ENCODE results near the gene SEC16A. TPM values are rescaled to one million over a fixed set of nuclear protein-coding genes. Genes with fewer than 3 reads are reported as not detected.

Gene SEC16A
- total RNA-seq, 1 donor from 2014 or later, result 94.5 TPM

DNA sequence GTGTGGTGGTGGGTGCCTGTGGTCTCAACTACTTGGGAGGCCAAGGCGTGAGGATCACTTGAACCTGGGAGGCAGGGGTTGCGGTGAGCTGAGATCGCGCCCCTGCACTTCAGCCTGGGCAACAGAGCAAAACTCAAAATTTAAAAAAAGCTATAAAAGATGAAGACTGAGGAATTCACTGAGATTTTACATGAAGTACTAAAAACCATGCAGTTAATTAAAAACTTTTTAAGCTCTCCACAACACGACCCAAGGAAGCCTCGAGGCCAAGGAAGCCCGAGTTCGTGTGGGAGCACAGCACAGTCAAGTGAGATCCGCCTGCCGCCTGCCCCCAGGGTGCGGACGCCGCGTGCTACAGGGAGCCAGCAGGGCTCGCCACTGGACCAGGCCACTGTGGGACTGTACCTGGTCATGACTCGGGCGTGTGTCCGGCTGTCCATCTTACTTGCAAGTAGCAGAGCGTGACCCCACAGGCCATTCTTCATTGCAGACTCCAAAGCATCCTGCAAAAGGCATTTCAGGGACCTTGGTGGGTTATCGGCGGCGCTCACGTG, 22.0 kb downstream of the SEC16A start:
- no peak overlapping the region for H3K4me3 Mint-ChIP-seq (ENCODE audit: unreplicated experiment)
- peaks cover 22% of the 10 kb centered on the region for H3K36me3 Mint-ChIP-seq (ENCODE audit: low read depth, unreplicated experiment)
- Histone ChIP-seq H4K20me1 (ENCODE audit: insufficient read depth, low read length) (peaks cover 80% of the 10 kb centered on the region), H3K9ac (ENCODE audit: low read length) (no peak overlapping the region), H3K4me1 (ENCODE audit: insufficient read depth, low read length) (no peaks in the 10 kb centered on the region), H3K27me3 (ENCODE audit: insufficient read depth, low read length) (no peaks in the 10 kb centered on the region), H3K9me3 (ENCODE audit: insufficient read depth, low read depth, low read length) (no peaks in the 10 kb centered on the region), H3K4me2 (ENCODE audit: low read length) (no peak overlapping the region), H2AFZ (ENCODE audit: low read depth, low read length) (no peak overlapping the region), H3K36me3 (ENCODE audit: insufficient read depth, low read length) (peaks cover 55% of the 10 kb centered on the region), H3K4me3 (ENCODE audit: insufficient read depth, low read depth, low read length) (no peak overlapping the region), H3K79me2 (ENCODE audit: insufficient read depth, low read length) (peaks cover 34% of the 10 kb centered on the region), H3K27ac (ENCODE audit: low read depth, low read length) (no peak overlapping the region)
- H3K27me3 Mint-ChIP-seq (ENCODE audit: low read depth, unreplicated experiment), result no peaks in the 10 kb centered on the region
- no peak for TF ChIP-seq CTCF (IDR thresholded peaks at IDR 0.05; ENCODE audit: insufficient read depth, low read depth, low read length)
- TF ChIP-seq EZH2 (IDR thresholded peaks at IDR 0.05; ENCODE audit: insufficient read depth, low read length), result no peak
- no peaks in the 10 kb centered on the region for H3K4me1 Mint-ChIP-seq (ENCODE audit: low read depth, unreplicated experiment)
- FAIRE-seq (no peak), DNase-seq (ENCODE audit: low read depth) (no peak)
- H3K9me3 Mint-ChIP-seq (ENCODE audit: unreplicated experiment), result no peaks in the 10 kb centered on the region
- H3K27ac Mint-ChIP-seq (ENCODE audit: unreplicated experiment), result no peak overlapping the region

GRCh38 chr9:136459425-136459824, 23.4 kb downstream of the SEC16A start:
- FAIRE-seq (no peak), DNase-seq (ENCODE audit: low read depth) (no peak)
- no peaks in the 10 kb centered on the region for H3K4me1 Mint-ChIP-seq (ENCODE audit: low read depth, unreplicated experiment)
- H3K36me3 Mint-ChIP-seq (ENCODE audit: low read depth, unreplicated experiment), result peaks cover 26% of the 10 kb centered on the region
- Histone ChIP-seq H3K9ac (ENCODE audit: low read length) (no peak overlapping the region), H3K27me3 (ENCODE audit: insufficient read depth, low read length) (no peaks in the 10 kb centered on the region), H2AFZ (ENCODE audit: low read depth, low read length) (no peak overlapping the region), H3K9me3 (ENCODE audit: insufficient read depth, low read depth, low read length) (no peaks in the 10 kb centered on the region), H3K79me2 (ENCODE audit: insufficient read depth, low read length) (peaks cover 33% of the 10 kb centered on the region), H3K4me1 (ENCODE audit: insufficient read depth, low read length) (no peaks in the 10 kb centered on the region), H3K4me3 (ENCODE audit: insufficient read depth, low read depth, low read length) (no peak overlapping the region), H3K4me2 (ENCODE audit: low read length) (no peak overlapping the region), H4K20me1 (ENCODE audit: insufficient read depth, low read length) (peaks cover 75% of the 10 kb centered on the region), H3K36me3 (ENCODE audit: insufficient read depth, low read length) (peaks cover 48% of the 10 kb centered on the region), H3K27ac (ENCODE audit: low read depth, low read length) (no peak overlapping the region)
- no peaks in the 10 kb centered on the region for H3K9me3 Mint-ChIP-seq (ENCODE audit: unreplicated experiment)
- no peak overlapping the region for H3K27ac Mint-ChIP-seq (ENCODE audit: unreplicated experiment)
- H3K4me3 Mint-ChIP-seq (ENCODE audit: unreplicated experiment), result no peak overlapping the region
- no peaks in the 10 kb centered on the region for H3K27me3 Mint-ChIP-seq (ENCODE audit: low read depth, unreplicated experiment)
- no peak for TF ChIP-seq CTCF (IDR thresholded peaks at IDR 0.05; ENCODE audit: insufficient read depth, low read depth, low read length)
- TF ChIP-seq EZH2 (IDR thresholded peaks at IDR 0.05; ENCODE audit: insufficient read depth, low read length), result no peak

DNA sequence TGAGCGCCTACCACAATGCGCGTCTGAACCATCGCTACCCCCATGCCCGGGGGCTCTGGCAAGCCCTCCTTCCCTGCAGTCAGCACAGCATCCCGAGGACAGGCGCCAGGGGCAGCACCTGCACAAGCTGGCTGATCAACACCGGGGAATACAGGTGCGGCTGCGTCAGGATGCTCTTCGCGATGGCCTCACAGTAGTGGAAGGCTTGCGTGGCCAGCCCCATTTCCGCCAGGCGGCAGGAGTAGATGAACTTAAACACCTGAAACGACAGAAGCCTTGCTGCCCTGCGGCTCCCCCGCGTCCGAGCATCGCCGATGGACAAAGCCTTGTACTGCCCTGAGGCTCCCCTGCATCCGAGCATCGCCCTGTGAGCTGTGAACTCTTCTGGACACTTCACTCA, 25.5 kb downstream of the SEC16A start:
- no peaks in the 10 kb centered on the region for H3K4me1 ChIP-seq (ENCODE audit: insufficient read depth, low read length)
- no peak overlapping the region for H3K27ac ChIP-seq (ENCODE audit: low read depth, low read length)
- H3K4me1 Mint-ChIP-seq (ENCODE audit: low read depth, unreplicated experiment), result no peaks in the 10 kb centered on the region
- no peaks in the 10 kb centered on the region for H3K9me3 ChIP-seq (ENCODE audit: insufficient read depth, low read depth, low read length)
- H3K79me2 ChIP-seq (ENCODE audit: insufficient read depth, low read length), result peaks cover 28% of the 10 kb centered on the region
- no peaks in the 10 kb centered on the region for H3K9me3 Mint-ChIP-seq (ENCODE audit: unreplicated experiment)
- no peak for DNase-seq (ENCODE audit: low read depth)
- peaks cover 41% of the 10 kb centered on the region for H3K36me3 ChIP-seq (ENCODE audit: insufficient read depth, low read length)
- H3K36me3 Mint-ChIP-seq (ENCODE audit: low read depth, unreplicated experiment), result peaks cover 34% of the 10 kb centered on the region
- peaks cover 68% of the 10 kb centered on the region for H4K20me1 ChIP-seq (ENCODE audit: insufficient read depth, low read length)
- FAIRE-seq, result no peak
- no peak overlapping the region for H3K9ac ChIP-seq (ENCODE audit: low read length)
- no peak overlapping the region for H3K4me3 ChIP-seq (ENCODE audit: insufficient read depth, low read depth, low read length)
- no peaks in the 10 kb centered on the region for H3K27me3 Mint-ChIP-seq (ENCODE audit: low read depth, unreplicated experiment)
- H3K27ac Mint-ChIP-seq (ENCODE audit: unreplicated experiment), result no peak overlapping the region
- H3K4me3 Mint-ChIP-seq (ENCODE audit: unreplicated experiment), result no peak overlapping the region
- H3K4me2 ChIP-seq (ENCODE audit: low read length), result no peak overlapping the region
- no peak overlapping the region for H2AFZ ChIP-seq (ENCODE audit: low read depth, low read length)
- TF ChIP-seq CTCF (IDR thresholded peaks at IDR 0.05; ENCODE audit: insufficient read depth, low read depth, low read length) (no peak), EZH2 (IDR thresholded peaks at IDR 0.05; ENCODE audit: insufficient read depth, low read length) (no peak)
- no peaks in the 10 kb centered on the region for H3K27me3 ChIP-seq (ENCODE audit: insufficient read depth, low read length)
